Left lung (tissue), 10 donors: ENCODE results near the gene NCOA7. TPM values are rescaled to one million over a fixed set of nuclear protein-coding genes. Genes with fewer than 3 reads are reported as not detected.

Experiments used
- ATAC-seq: fragments of 200-7000 bp; cut with Tn5 transposase; one replicate; pipeline ENCODE4 v1.9.1; 2020; ENCODE audit warnings: moderate library complexity
- DNase-seq, 4 donors: peaks; one replicate each; pipeline ENCODE4 v3.0.0-alpha.2; 2013 to 2020
- H3K27ac ChIP-seq, 2 donors: fragments of 200-600 bp; sonication (generic) in 1 of 2; one replicate each; pipeline versions ENCODE4 v1.5.0 to v1.8.0; 2020 to 2021
- H3K27me3 ChIP-seq, 2 donors: fragments of 200-600 bp; sonication (generic) in 1 of 2; one replicate each; pipeline versions ENCODE4 v1.5.0 to v1.8.0; 2020 to 2021
- H3K36me3 ChIP-seq, 2 donors: fragments of 200-600 bp; sonication (generic) in 1 of 2; one replicate each; pipeline versions ENCODE4 v1.5.0 to v1.8.0; 2020 to 2021
- H3K4me1 ChIP-seq, 2 donors: fragments of 200-600 bp; one replicate each; pipeline ENCODE4 v1.8.0; 2021
- H3K4me3 ChIP-seq, 2 donors: fragments of 200-600 bp; sonication (generic) in 1 of 2; one replicate each; pipeline versions ENCODE4 v1.5.0 to v1.8.0; 2020 to 2021; ENCODE audit warnings: mild to moderate bottlenecking in 1 of 2
- H3K9me3 ChIP-seq, 2 donors: fragments of 200-600 bp; sonication (generic) in 1 of 2; one replicate each; pipeline versions ENCODE4 v1.5.0 to v1.8.0; 2020 to 2021
- CTCF ChIP-seq, 2 donors: fragments of 200-600 bp; sonication (generic) in 1 of 2; IDR thresholded peaks; one replicate each; pipeline versions ENCODE4 v1.5.0 to v1.8.0; 2021; ENCODE audit warnings: antibody characterized with exemption in 2 of 2
- intact Hi-C, 2 donors: fragments of 100-400 bp; cut with DNase I; formaldehyde crosslinking; loops; one replicate each; pipeline versions ENCODE4 v1.11.2 to v1.14.2; 2022
- polyA plus RNA-seq, 6 donors: library from polyadenylated mRNA; unstranded; fragments of 120-200 nt; gene quantifications; one replicate each; pipeline ENCODE4 v1.2.1, GENCODE V29; 2013; ENCODE audit not compliant: insufficient read length in 6 of 6
- total RNA-seq, 2 donors: library from RNA; stranded (reverse); fragmentation: NEBNext Ultra II Directional; extraction: Animal tissue kit (Norgen Biotek cat#: 25700); gene quantifications; one replicate each; pipeline ENCODE4 v1.2.1, GENCODE V29; 2021
- donor health status: DM: no; HTN: yes; CAD: no.
- donor health status: DM: no; HTN: no; CAD: no.

NCOA7 gene
- total and polyA plus RNA-seq, 8 donors: 16.1 to 94.3 (median 18.3) TPM

GRCh38 chr6:125913864-125914351 lies 123.1 kb downstream of the NCOA7 start:
- ATAC-seq: peak; percentile 74

GRCh38 chr6:125918230-125918629 lies 127.5 kb downstream of the NCOA7 start:
- intact Hi-C loops: no loop called here
- H3K27me3 ChIP-seq: no peaks in the 10 kb centered on the region
- H3K27ac ChIP-seq: peak overlapping the region; percentile 86 to 88
- TF ChIP-seq CTCF (IDR thresholded peaks at IDR 0.05): no peak
- H3K4me3 ChIP-seq: no peak overlapping the region
- peaks cover 6 to 66% of the 10 kb centered on the region in 2 donors for H3K4me1 ChIP-seq
- ATAC-seq (peak; percentile 9), DNase-seq (no peak)
- peaks cover 0 to 41% of the 10 kb centered on the region in 2 donors for H3K36me3 ChIP-seq
- no peaks in the 10 kb centered on the region for H3K9me3 ChIP-seq

More at GRCh38 chr6:125913864-125914351, 123.1 kb downstream of the NCOA7 start:
- peak overlapping the region in 1 of 2 donors; percentile 23 for H3K27ac ChIP-seq
- H3K4me3 ChIP-seq: no peak overlapping the region
- no peaks in the 10 kb centered on the region for H3K9me3 ChIP-seq
- H3K4me1 ChIP-seq: peaks cover 5 to 45% of the 10 kb centered on the region in 2 donors
- DNase-seq: no peak
- intact Hi-C loops: no loop called here
- TF ChIP-seq CTCF (IDR thresholded peaks at IDR 0.05): no peak
- no peaks in the 10 kb centered on the region for H3K27me3 ChIP-seq
- H3K36me3 ChIP-seq: peaks cover 0 to 15% of the 10 kb centered on the region in 2 donors

- H3K27ac ChIP-seq: peak overlapping the region; percentile 86 to 88
- H3K4me1 ChIP-seq: peaks cover 9 to 66% of the 10 kb centered on the region in 2 donors
- H3K9me3 ChIP-seq: no peaks in the 10 kb centered on the region
- intact Hi-C loops: no loop called here
- peaks cover 0 to 47% of the 10 kb centered on the region in 2 donors for H3K36me3 ChIP-seq
- H3K27me3 ChIP-seq: no peaks in the 10 kb centered on the region
- no peak for TF ChIP-seq CTCF (IDR thresholded peaks at IDR 0.05)
- ATAC-seq (peak; percentile 91), DNase-seq (peak in 2 of 4 donors; percentile 25 to 69)
- H3K4me3 ChIP-seq: peak overlapping the region; percentile 15 to 46
These were observed 128.2 kb downstream of the NCOA7 start for GRCh38 chr6:125918681-125919566.

GRCh38 chr6:125919618-125920017 lies 128.9 kb downstream of the NCOA7 start:
- H3K4me3 ChIP-seq: peak overlapping the region; percentile 15 to 46

More at GRCh38 chr6:125919618-125920017, 128.9 kb downstream of the NCOA7 start:
- no peaks in the 10 kb centered on the region for H3K27me3 ChIP-seq
- TF ChIP-seq CTCF (IDR thresholded peaks at IDR 0.05): no peak
- H3K4me1 ChIP-seq: peaks cover 11 to 67% of the 10 kb centered on the region in 2 donors
- intact Hi-C loops: no loop called here
- no peak for DNase-seq
- peak overlapping the region; percentile 86 to 88 for H3K27ac ChIP-seq
- peaks cover 0 to 54% of the 10 kb centered on the region in 2 donors for H3K36me3 ChIP-seq
- ATAC-seq: no peak
- H3K9me3 ChIP-seq: no peaks in the 10 kb centered on the region
